Smooth muscle cell (in vitro differentiated cells): ENCODE data around the gene TMBIM6. TPM values are rescaled to one million over a fixed set of nuclear protein-coding genes. Genes with fewer than 3 reads are reported as not detected.

Experiments
- DNase-seq: peaks from one replicate; lab custom pipeline; 2025; ENCODE audit not compliant: unreplicated experiment; lab: John Stamatoyannopoulos, UW
- H2AFZ ChIP-seq: fragments of 200-600 bp; sonication (generic); 2 replicates; pipeline ENCODE4 v1.6.0; 2016; ENCODE audit warnings: antibody characterized with exemption, low read depth, mild to moderate bottlenecking
- H3F3A ChIP-seq: fragments of 200-600 bp; sonication (generic); 2 replicates; pipeline ENCODE4 v1.6.0; 2017; ENCODE audit warnings: antibody characterized with exemption, low read depth
- H3K27ac ChIP-seq: fragments of 200-600 bp; sonication (generic); 2 replicates; pipeline ENCODE4 v1.5.1; 2016; ENCODE audit warnings: low read depth, mild to moderate bottlenecking
- H3K27me3 ChIP-seq: fragments of 200-600 bp; sonication (generic); 2 replicates; pipeline ENCODE4 v1.6.1; 2016; ENCODE audit warnings: low read depth, mild to moderate bottlenecking
- H3K36me3 ChIP-seq: fragments of 200-600 bp; sonication (generic); 2 replicates; pipeline ENCODE4 v1.5.1; 2016; ENCODE audit warnings: low read depth
- H3K4me1 ChIP-seq: fragments of 200-600 bp; sonication (generic); 2 replicates; pipeline ENCODE4 v1.5.1; 2016; ENCODE audit warnings: low read depth
- H3K4me2 ChIP-seq: fragments of 200-600 bp; sonication (generic); 2 replicates; pipeline ENCODE4 v1.6.0; 2016; ENCODE audit warnings: mild to moderate bottlenecking
- H3K4me3 ChIP-seq: fragments of 200-600 bp; sonication (generic); 2 replicates; pipeline ENCODE4 v1.5.1; 2016; ENCODE audit warnings: mild to moderate bottlenecking
- H3K79me2 ChIP-seq: fragments of 200-600 bp; sonication (generic); 2 replicates; pipeline ENCODE4 v1.6.0; 2016; ENCODE audit warnings: low read depth, mild to moderate bottlenecking
- H3K9ac ChIP-seq: fragments of 200-600 bp; sonication (generic); 2 replicates; pipeline ENCODE4 v1.6.0; 2016; ENCODE audit warnings: low read depth
- H3K9me3 ChIP-seq: fragments of 200-600 bp; sonication (generic); replicated peaks from 2 replicates; pipeline ENCODE4 v1.5.1; 2016; ENCODE audit warnings: low read depth
- H4K20me1 ChIP-seq: fragments of 200-600 bp; sonication (generic); 2 replicates; pipeline ENCODE4 v1.6.0; 2016; ENCODE audit warnings: low read depth
- CTCF ChIP-seq: fragments of 200-600 bp; sonication (generic); IDR thresholded peaks from 2 replicates; pipeline ENCODE4 v1.5.1; 2017; ENCODE audit warnings: borderline replicate concordance, mild to moderate bottlenecking, antibody characterized with exemption; ENCODE audit not compliant: insufficient read depth, poor library complexity, severe bottlenecking
- WGBS: methylation state at CpG from one replicate; pipeline ENCODE4 v1.1.7; 2016; ENCODE audit warnings: low lambda C conversion rate; 5-methylcytosine and 5-hydroxymethylcytosine counted together
- polyA plus RNA-seq: library from polyadenylated mRNA; unstranded; fragments of >200 nt; fragmentation: Nextera tagmentation; extraction: Ambion mirVana; gene quantifications from 2 replicates; pipeline ENCODE4 v1.2.1, GENCODE V29; 2016
- total RNA-seq: library from RNA; depleted of rRNA; stranded (reverse); fragments of >200 nt; gene quantifications from 2 replicates; pipeline ENCODE4 v1.2.3, GENCODE V29; 2014

Gene TMBIM6
- total and polyA plus RNA-seq, 2 experiments from 2014 or later, result 611 to 677 TPM

- Histone ChIP-seq H3K27ac (no peak overlapping the region), H3K4me1 (peaks cover 18% of the 10 kb centered on the region), H3K9ac (no peak overlapping the region), H3K79me2 (peaks cover 12% of the 10 kb centered on the region), H4K20me1 (no peaks in the 10 kb centered on the region), H3K4me2 (no peak overlapping the region), H3K27me3 (no peaks in the 10 kb centered on the region), H3K36me3 (no peaks in the 10 kb centered on the region), H3K4me3 (no peak overlapping the region), H3K9me3 (no peaks in the 10 kb centered on the region), H3F3A (no peaks in the 10 kb centered on the region), H2AFZ (no peak overlapping the region)
- no peak for TF ChIP-seq CTCF
- no peak for DNase-seq
- WGBS, result 98% methylated on average over 10 of the region's 10 CpGs
These were observed 63.5 kb downstream of the TMBIM6 start for GRCh38 chr12:49804821-49805220.

- Histone ChIP-seq H3K9me3 (no peaks in the 10 kb centered on the region), H3K4me2 (no peak overlapping the region), H4K20me1 (no peaks in the 10 kb centered on the region), H3K79me2 (peaks cover 16% of the 10 kb centered on the region), H3K36me3 (no peaks in the 10 kb centered on the region), H3F3A (no peaks in the 10 kb centered on the region), H3K4me3 (no peak overlapping the region), H3K4me1 (peaks cover 24% of the 10 kb centered on the region), H2AFZ (no peak overlapping the region), H3K27me3 (no peaks in the 10 kb centered on the region), H3K27ac (no peak overlapping the region), H3K9ac (no peak overlapping the region)
- no peak for DNase-seq
- 95% methylated on average over 5 of the region's 5 CpGs for WGBS
- TF ChIP-seq CTCF, result no peak
These were observed 64.1 kb downstream of the TMBIM6 start for GRCh38 chr12:49805409-49805808.

- no peak for TF ChIP-seq CTCF
- no peak overlapping the region for H2AFZ ChIP-seq
- no peak overlapping the region for H3K27ac ChIP-seq
- DNase-seq, result no peak
- no peak overlapping the region for H3K4me3 ChIP-seq
- H3F3A ChIP-seq, result peaks cover 3% of the 10 kb centered on the region
- no peak overlapping the region for H3K9ac ChIP-seq
- H4K20me1 ChIP-seq, result no peaks in the 10 kb centered on the region
- H3K4me1 ChIP-seq, result peaks cover 34% of the 10 kb centered on the region
- H3K27me3 ChIP-seq, result no peaks in the 10 kb centered on the region
- H3K4me2 ChIP-seq, result no peak overlapping the region
- 70% methylated on average over 7 of the region's 7 CpGs for WGBS
- H3K9me3 ChIP-seq, result no peaks in the 10 kb centered on the region
- peaks cover 22% of the 10 kb centered on the region for H3K79me2 ChIP-seq
- no peaks in the 10 kb centered on the region for H3K36me3 ChIP-seq
These were observed 65.0 kb downstream of the TMBIM6 start for GRCh38 chr12:49806321-49806813.

- no peak overlapping the region for H3K4me2 ChIP-seq
- DNase-seq, result no peak
- H3K79me2 ChIP-seq, result peaks cover 24% of the 10 kb centered on the region
- no peak overlapping the region for H3K9ac ChIP-seq
- peaks cover 37% of the 10 kb centered on the region for H3K4me1 ChIP-seq
- no peaks in the 10 kb centered on the region for H4K20me1 ChIP-seq
- no peaks in the 10 kb centered on the region for H3K9me3 ChIP-seq
- TF ChIP-seq CTCF, result no peak
- H3K27me3 ChIP-seq, result no peaks in the 10 kb centered on the region
- 92% methylated on average over 7 of the region's 7 CpGs for WGBS
- no peak overlapping the region for H3K27ac ChIP-seq
- no peak overlapping the region for H3K4me3 ChIP-seq
- H3K36me3 ChIP-seq, result no peaks in the 10 kb centered on the region
- no peak overlapping the region for H2AFZ ChIP-seq
- H3F3A ChIP-seq, result peaks cover 8% of the 10 kb centered on the region
These were observed 65.5 kb downstream of the TMBIM6 start for GRCh38 chr12:49806877-49807276.
